ENCODE data around the gene COX8A. TPM values are rescaled to one million over a fixed set of nuclear protein-coding genes. Genes with fewer than 3 reads are reported as not detected.

COX8A gene
- total and polyA plus RNA-seq, 7 donors, result 419 to 1,691 (median 659) TPM

DNA sequence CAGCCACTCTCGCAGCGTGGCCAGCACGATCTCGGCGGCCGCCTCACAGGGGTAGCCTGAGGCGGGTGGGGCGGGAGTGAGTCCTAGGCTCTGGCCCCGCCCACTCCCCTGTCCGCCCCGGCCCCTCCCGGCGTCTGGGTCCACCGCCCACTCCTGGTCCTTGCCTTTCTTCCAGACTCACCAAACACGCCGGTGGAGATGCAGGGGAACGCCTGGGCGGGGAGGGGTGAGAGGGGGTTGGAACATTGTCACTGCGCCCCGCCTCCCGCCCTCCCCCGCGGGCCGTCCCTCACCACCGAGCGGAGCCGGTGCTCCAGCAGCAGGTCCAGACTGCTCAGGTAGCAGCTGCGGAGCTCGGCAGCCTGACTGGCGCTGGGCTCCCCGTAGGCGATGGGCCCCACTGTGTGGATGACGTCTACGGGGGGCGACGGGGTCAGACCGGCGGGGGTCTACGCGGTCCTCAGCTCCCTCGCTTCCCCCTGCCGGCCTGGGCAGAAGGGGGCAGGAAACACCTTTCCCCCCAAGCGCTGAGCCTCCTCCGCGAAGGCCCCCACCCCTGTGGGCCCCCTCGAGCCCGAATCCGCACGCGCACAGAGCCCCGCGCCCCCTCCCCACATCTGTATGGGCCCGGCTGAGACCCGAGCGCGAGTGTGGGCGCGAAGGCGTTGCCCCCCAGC lies 25.1 kb downstream of the COX8A start:
- H3K4me1 ChIP-seq, result peaks cover 0 to 39% (median 30%) of the 10 kb centered on the region in 4 donors
- H3K27me3 ChIP-seq, result peaks cover 0 to 7% (median 0%) of the 10 kb centered on the region in 3 donors
- H3K27ac ChIP-seq, result no peak overlapping the region
- H3K9me3 ChIP-seq, result no peaks in the 10 kb centered on the region
- no peak for TF ChIP-seq CTCF (IDR thresholded peaks at IDR 0.05)
- no peak for TF ChIP-seq POLR2AphosphoS5 (IDR thresholded peaks at IDR 0.05)
- TF ChIP-seq EP300 (IDR thresholded peaks at IDR 0.05), result no peak
- TF ChIP-seq POLR2A (IDR thresholded peaks at IDR 0.05), result no peak
- H3K36me3 ChIP-seq, result peaks cover 11 to 41% (median 18%) of the 10 kb centered on the region in 4 donors
- intact Hi-C loops (cut with DNase I), result loop anchor here (1.0 kb wide), 2 partner anchors 149 to 154 kb away; no protein-coding TSS in a partner anchor
- 12 to 34% methylated on average over 59 of the region's 59 CpGs for WGBS, 2 donors
- peak overlapping the region in 3 of 4 donors; percentile 35 to 44 (median 40) for H3K4me3 ChIP-seq
- peak; percentile 86 for DNase-seq

DNA sequence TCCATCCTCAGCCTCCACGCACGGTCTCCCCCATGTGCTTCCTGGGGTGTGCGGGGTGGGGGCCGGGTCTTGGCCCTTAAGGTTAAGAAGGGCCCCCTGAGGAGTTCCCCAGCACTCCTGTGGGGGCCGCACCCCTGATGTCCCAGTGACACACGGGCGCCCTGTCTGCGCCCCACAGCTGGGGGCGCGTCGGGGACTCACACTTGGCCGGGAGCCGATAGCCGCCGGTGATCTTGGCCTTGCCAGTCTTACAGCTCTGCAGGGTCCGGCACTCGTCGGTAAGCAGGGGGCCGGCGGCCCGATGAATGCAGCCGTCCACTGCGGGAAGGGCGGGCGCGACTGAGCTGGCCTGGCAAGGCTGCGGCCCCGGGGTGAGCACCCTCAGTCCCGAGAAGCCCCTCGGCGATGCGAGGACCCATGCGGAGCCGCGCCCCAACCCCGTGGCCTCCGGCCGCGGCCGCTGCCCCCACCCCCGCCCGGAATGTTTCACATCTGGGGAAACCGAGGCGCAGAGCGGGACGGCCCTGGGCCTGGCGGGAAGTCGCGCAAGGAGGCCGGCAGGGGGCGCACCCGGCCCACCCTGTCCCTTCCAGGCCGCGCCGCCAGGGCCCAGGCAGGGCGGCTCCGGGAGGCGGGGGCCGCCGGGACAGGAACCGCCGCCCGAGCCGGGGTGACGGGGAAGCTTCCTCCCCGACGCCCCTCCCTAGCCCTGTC lies 25.8 kb downstream of the COX8A start:
- Histone ChIP-seq H3K4me1 (peaks cover 0 to 39% (median 30%) of the 10 kb centered on the region in 4 donors), H3K4me3 (peak overlapping the region; percentile 13 to 44 (median 38)), H3K27me3 (peaks cover 0 to 7% (median 0%) of the 10 kb centered on the region in 3 donors), H3K9me3 (no peaks in the 10 kb centered on the region), H3K36me3 (peaks cover 11 to 34% (median 18%) of the 10 kb centered on the region in 4 donors), H3K27ac (peak overlapping the region in 2 of 4 donors; percentile 29 to 35)
- TF ChIP-seq CTCF (IDR thresholded peaks at IDR 0.05), result peak in 3 of 4 experiments; percentile 48 to 89 (median 59)
- TF ChIP-seq EP300 (IDR thresholded peaks at IDR 0.05), result no peak
- TF ChIP-seq POLR2AphosphoS5 (IDR thresholded peaks at IDR 0.05), result no peak
- peak; percentile 87 for DNase-seq
- 3 to 14% methylated on average over 67 of the region's 67 CpGs for WGBS, 2 donors
- intact Hi-C loops (cut with DNase I), result loop anchor here (1.0 kb wide), 2 partner anchors 148 to 153 kb away; no protein-coding TSS in a partner anchor

DNA sequence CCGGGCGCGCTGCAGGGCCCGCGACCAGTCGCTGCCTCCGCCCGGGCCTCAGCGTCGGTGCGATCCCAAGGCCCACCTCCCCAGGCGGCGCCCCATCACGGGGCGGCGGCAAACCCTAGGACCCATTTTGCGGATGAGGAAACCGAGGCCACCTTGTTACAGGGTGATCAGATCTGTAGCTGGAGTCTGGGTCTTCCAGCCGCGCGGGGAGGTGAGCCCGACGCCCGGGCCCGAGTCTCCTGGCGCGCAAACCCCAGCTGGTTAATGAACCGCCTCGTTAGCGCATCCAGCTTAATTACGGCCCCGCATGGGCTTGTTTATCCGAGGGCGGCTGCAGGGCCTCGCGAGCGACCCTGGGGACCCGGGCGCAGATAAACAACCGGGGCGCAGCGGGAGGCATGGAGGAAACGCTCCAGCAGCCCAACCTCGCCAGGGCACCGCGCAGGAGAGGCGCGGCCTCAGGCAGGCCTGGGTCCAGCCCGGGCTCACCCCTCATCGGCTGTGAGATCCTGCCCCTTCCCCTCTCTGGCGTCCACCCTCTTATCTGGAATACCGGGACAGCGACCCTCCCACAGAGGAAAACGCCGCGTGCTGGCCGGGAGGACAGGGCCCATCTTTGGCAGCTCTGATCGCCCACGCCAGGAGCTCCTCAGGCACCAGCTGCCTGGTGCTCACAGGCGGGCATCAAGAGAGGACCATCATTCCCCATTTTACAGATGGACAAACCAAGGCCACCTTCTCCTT lies 26.5 kb downstream of the COX8A start:
- DNase-seq, result no peak
- Histone ChIP-seq H3K36me3 (peaks cover 11 to 28% (median 18%) of the 10 kb centered on the region in 4 donors), H3K4me1 (peaks cover 0 to 39% (median 30%) of the 10 kb centered on the region in 4 donors), H3K9me3 (no peaks in the 10 kb centered on the region), H3K4me3 (peak overlapping the region in 3 of 4 donors; percentile 35 to 44 (median 40)), H3K27me3 (peaks cover 0 to 7% (median 0%) of the 10 kb centered on the region in 3 donors), H3K27ac (peak overlapping the region in 2 of 4 donors; percentile 29 to 35)
- intact Hi-C loops (cut with DNase I), result loop anchor here (1.0 kb wide), 2 partner anchors 147 to 152 kb away; no protein-coding TSS in a partner anchor
- WGBS, 2 donors, result 25 to 28% methylated on average over 60 of the region's 60 CpGs
- TF ChIP-seq POLR2AphosphoS5 (IDR thresholded peaks at IDR 0.05) (no peak), CTCF (IDR thresholded peaks at IDR 0.05) (peak in 2 of 4 experiments; percentile 5 to 36)

GRCh38 chr11:64001484-64002420 lies 27.3 kb downstream of the COX8A start:
- peaks cover 0 to 7% (median 0%) of the 10 kb centered on the region in 3 donors for H3K27me3 ChIP-seq
- H3K9me3 ChIP-seq, result no peaks in the 10 kb centered on the region
- peaks cover 11 to 20% (median 14%) of the 10 kb centered on the region in 4 donors for H3K36me3 ChIP-seq
- H3K4me3 ChIP-seq, result no peak overlapping the region
- intact Hi-C loops (cut with DNase I), result no loop called here
- H3K27ac ChIP-seq, result peak overlapping the region in 1 of 4 donors; percentile 35
- DNase-seq, result peak; percentile 74
- peaks cover 0 to 41% (median 31%) of the 10 kb centered on the region in 4 donors for H3K4me1 ChIP-seq
- 63 to 79% methylated on average over 23 of the region's 23 CpGs for WGBS, 2 donors
- TF ChIP-seq POLR2AphosphoS5 (IDR thresholded peaks at IDR 0.05), result no peak
- TF ChIP-seq POLR2A (IDR thresholded peaks at IDR 0.05), result no peak
- TF ChIP-seq EP300 (IDR thresholded peaks at IDR 0.05), result no peak
- no peak for TF ChIP-seq CTCF (IDR thresholded peaks at IDR 0.05)

Data from sigmoid colon (tissue), 7 donors.